SK-N-SH treated with all-trans-retinoic acid at 6 μM for 48 hours (cell line): ENCODE measurements around the gene TWSG1.

Source experiments
- ZNF8 ChIP-seq: fragments of 450-650 bp; formaldehyde crosslinking; IDR thresholded peaks from 2 replicates; pipeline ENCODE4 v1.5.0; 2020; ENCODE audit warnings: mild to moderate bottlenecking, moderate library complexity
- TF ChIP-seq, protein P1 (sequence below): fragments of 250-450 bp; sonication (Bioruptor Pico); IDR thresholded peaks from 2 replicates; pipeline ENCODE4 v1.5.0; 2020; ENCODE audit warnings: mild to moderate bottlenecking, moderate library complexity
- TF ChIP-seq, protein P2 (sequence below): fragments of 250-450 bp; sonication (Bioruptor Pico); IDR thresholded peaks from 2 replicates; pipeline ENCODE4 v1.8.0; 2020; ENCODE audit warnings: mild to moderate bottlenecking, moderate library complexity, borderline replicate concordance

DNA sequence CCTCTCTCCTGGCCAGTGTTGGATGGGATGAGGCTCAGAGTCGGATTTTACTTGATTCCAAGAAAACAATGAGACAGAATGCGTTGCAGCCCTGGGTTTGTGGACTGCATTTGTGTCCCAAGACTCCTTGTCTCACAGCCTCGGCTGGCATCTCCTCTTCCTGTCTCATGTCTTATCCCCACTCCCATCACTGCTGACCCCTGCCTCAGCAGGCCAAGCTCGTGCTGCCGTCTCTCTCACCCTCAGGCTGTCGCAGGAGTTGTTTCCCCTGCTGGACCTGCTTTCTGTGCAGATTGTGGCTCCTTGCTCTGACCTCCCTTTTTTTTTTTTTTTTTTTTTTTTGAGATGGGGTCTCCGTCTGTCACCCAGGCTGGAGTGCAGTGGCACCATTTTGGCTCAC, 70.6 kb downstream of the TWSG1 start:
- TF ChIP-seq, protein P1, sequence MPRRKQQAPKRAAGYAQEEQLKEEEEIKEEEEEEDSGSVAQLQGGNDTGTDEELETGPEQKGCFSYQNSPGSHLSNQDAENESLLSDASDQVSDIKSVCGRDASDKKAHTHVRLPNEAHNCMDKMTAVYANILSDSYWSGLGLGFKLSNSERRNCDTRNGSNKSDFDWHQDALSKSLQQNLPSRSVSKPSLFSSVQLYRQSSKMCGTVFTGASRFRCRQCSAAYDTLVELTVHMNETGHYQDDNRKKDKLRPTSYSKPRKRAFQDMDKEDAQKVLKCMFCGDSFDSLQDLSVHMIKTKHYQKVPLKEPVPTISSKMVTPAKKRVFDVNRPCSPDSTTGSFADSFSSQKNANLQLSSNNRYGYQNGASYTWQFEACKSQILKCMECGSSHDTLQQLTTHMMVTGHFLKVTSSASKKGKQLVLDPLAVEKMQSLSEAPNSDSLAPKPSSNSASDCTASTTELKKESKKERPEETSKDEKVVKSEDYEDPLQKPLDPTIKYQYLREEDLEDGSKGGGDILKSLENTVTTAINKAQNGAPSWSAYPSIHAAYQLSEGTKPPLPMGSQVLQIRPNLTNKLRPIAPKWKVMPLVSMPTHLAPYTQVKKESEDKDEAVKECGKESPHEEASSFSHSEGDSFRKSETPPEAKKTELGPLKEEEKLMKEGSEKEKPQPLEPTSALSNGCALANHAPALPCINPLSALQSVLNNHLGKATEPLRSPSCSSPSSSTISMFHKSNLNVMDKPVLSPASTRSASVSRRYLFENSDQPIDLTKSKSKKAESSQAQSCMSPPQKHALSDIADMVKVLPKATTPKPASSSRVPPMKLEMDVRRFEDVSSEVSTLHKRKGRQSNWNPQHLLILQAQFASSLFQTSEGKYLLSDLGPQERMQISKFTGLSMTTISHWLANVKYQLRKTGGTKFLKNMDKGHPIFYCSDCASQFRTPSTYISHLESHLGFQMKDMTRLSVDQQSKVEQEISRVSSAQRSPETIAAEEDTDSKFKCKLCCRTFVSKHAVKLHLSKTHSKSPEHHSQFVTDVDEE (CRISPR knock-in tag) = no peak
- TF ChIP-seq ZNF8 (CRISPR knock-in tag) = no peak
- TF ChIP-seq, protein P2, sequence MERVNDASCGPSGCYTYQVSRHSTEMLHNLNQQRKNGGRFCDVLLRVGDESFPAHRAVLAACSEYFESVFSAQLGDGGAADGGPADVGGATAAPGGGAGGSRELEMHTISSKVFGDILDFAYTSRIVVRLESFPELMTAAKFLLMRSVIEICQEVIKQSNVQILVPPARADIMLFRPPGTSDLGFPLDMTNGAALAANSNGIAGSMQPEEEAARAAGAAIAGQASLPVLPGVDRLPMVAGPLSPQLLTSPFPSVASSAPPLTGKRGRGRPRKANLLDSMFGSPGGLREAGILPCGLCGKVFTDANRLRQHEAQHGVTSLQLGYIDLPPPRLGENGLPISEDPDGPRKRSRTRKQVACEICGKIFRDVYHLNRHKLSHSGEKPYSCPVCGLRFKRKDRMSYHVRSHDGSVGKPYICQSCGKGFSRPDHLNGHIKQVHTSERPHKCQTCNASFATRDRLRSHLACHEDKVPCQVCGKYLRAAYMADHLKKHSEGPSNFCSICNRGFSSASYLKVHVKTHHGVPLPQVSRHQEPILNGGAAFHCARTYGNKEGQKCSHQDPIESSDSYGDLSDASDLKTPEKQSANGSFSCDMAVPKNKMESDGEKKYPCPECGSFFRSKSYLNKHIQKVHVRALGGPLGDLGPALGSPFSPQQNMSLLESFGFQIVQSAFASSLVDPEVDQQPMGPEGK (CRISPR knock-in tag) = no peak
